Limb (tissue), 2 donors: ENCODE measurements around the gene METTL13.
A peak's percentile ranks its signal among the peaks of the same experiment; 100 is the strongest.

ENCODE experiments used
- DNase-seq, 2 donors: peaks; one replicate each; pipeline ENCODE4 v3.0.0-alpha.2; 2016; ENCODE audit errors: extremely low spot score in 2 of 2

The METTL13 gene, protein sequence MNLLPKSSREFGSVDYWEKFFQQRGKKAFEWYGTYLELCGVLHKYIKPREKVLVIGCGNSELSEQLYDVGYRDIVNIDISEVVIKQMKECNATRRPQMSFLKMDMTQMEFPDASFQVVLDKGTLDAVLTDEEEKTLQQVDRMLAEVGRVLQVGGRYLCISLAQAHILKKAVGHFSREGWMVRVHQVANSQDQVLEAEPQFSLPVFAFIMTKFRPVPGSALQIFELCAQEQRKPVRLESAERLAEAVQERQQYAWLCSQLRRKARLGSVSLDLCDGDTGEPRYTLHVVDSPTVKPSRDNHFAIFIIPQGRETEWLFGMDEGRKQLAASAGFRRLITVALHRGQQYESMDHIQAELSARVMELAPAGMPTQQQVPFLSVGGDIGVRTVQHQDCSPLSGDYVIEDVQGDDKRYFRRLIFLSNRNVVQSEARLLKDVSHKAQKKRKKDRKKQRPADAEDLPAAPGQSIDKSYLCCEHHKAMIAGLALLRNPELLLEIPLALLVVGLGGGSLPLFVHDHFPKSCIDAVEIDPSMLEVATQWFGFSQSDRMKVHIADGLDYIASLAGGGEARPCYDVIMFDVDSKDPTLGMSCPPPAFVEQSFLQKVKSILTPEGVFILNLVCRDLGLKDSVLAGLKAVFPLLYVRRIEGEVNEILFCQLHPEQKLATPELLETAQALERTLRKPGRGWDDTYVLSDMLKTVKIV

DNA sequence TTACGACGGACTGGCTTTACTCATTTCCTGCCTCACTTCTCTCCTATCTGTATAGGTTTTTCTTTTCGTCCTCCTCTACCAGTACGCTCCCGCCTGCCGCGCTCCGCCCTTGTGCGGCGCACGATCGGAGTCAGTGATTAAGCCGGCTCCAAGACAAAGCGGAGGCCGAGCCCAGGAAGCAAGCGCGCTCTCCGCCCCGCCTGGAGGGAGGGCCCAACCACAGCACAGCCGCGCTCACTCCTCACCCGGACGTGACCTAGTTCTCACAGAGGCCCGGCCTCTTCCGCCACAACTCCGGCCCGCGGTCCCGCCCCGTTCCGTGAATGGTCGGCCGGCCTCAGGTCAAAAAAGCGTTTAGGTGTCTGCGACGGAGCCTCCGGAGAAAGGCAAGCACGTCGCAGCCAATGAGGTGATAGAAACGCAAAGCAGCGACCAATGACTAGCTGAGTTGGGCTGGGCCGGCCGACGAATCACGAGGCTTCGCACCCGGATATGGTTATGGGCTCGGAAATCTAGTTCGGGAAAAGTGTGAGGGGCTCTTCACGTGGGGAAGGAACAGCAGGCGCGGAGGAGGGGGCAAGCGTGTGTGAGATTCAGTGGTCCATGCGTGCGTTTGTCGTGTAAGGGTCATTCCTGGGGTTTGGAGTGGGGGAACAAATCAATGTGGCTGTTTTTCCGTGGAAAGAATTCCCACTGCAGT is at the start of gene METTL13:
Gene METTL13 (plus strand): TSS at position 485 of the 700 bp plus-strand sequence. CDS start 308 bp downstream, outside the sequence.
- peak; percentile 98 to 99 for DNase-seq

DNA sequence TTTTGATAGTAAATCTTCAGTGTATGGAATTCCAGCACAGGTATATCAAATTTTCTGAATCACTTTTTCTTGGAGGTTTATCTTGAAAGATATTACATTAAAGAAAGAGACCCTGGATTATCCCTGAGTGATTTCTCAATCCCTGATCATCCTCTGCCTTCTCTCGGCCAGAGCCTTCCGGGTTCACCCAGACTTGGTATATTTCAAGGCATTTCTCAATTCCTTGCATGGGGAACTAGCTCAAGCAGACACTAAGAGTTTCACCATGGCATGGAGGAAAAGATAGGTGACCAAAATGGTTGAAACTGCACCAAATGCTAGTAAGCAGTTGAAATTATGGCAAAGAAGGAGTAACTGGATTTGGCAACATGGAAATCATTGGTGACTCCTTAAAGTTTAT is 45.3 kb upstream of the METTL13 start:
- no peak for DNase-seq

DNA sequence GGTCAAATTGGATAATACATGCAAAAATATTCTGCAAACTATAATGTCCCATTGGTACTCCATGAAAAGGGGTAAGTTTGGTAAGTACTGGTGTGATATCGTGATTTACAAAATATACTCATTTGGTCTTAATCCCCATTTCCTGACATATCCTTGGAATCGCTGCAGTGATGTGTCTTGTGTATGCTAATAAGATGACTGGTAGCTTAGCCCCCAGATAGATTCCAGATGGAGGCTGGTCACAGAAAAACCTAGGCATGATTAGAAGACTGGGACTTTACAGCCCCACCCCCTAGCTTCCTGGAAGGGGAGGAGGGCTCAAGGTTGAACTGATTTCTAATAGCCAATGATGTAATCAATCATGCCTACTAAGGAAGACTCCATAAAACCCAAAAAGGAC is 42.5 kb upstream of the METTL13 start:
- no peak for DNase-seq

DNA sequence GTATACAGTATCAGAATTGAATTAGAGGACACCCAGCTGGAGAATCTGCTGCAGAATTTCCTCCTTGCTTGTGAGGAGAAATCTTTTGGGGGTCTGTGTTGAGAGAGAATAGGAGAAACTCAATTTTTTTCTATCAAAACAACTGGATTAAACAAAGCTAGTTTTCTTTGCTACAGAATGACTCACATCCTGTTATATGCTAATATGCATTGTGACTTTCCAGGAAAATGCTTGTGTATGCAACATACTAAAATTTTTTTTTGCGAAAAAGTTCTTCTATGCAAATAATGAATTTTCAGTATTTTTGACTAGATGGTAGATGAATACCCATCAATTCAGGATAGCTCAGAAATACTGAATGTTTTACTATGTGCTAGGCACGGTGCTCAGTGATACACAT is 41.8 kb upstream of the METTL13 start:
- DNase-seq = no peak

DNA sequence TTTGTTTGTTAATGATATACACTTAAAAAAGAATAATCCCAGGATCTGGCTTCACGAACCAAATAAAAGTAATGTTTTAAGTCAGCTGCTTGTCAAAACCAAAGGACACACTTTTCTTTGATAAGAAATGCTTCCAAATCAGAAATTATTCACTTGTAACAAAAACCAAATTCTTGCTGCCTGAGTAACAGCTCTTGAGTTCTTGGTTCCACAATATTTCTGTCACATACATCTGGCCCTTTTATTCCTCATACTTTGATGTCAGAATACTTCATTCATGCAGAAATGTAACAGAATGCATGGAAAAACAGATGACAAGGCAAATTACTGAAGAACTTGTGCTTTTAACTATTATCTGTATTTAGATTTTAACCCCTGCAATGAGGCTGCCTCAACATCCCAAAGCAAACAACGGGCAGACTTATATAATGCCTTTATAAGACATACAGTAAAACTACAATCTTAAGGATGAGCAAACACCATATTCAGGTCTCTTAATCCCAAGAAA is 41.0 kb upstream of the METTL13 start:
- no peak for DNase-seq

DNA sequence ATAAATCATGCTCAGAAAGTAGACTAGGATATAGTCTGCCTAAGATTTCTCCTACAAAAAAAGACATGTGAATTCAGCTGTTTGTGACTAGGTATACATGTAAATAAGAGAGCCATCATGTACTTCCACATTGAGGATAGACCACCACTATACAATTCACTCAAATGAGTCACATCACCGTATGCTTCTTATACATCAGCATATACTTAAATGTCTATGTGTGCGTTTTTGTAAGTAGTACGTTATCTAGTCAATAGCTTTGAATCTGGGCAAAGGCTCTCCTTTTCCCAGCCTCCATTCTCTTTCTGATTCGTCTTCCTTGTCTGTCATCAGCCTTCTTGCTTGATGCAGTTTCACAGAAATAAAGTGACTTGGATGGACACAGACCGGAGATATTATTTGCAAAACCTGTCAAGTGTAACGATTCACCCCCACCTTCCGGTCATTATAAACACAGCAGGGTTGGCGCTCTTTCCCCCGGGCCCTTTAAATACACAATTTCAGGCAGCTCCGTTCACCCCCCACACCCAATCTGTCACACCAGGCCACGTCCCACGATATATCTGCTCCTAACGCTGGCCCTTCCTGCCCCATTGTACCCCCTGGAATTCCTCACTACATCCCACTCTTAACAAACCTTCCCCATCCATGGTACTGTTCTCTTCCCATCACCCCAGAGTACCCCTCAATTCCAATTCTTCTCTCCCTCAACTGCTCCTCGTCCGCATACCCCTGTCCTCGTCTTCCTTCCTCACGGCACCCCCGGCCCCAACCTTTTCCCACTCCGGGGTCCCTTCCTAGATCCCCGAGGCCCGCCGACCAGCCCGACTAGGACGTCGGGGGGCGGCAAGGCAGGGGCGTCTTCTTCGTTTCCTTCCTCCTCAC is 40.2 kb upstream of the METTL13 start:
- DNase-seq = peak in 1 of 2 donors; percentile 45

DNA sequence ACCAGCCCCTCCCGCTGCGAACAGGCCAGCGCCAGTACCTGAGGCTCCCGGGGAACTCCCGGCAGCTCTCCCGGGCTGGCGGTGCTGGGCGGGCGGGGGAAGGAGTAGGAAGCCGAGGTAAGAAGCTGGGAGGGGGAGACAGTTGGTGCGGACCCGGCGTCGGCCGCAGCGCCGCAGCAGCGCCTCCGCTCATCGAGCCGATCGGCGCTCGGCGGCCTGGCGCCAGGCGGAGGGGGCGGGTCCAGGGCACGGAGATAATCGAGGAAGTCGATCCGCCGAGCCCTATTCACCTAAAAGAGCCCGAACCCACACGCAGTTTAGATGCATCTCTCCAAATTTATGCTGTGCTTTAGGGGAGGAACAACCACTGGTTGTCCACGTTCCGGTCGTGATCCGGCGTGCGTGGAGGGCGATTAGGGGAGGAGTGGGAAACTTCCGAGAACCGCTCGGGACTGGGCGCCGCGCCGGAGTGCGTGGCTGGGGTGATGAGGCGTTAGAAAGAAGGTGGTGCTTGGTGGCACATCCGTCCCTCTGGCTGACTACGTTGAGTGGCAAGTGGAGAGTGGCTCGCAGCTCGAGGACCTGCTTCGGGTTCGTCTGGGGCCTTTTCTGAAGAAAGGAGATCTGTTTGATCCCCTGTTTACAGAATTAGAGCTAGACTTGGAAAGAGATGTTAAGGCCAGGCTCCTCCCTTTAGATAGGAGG is 39.4 kb upstream of the METTL13 start, which contains the start of gene VAMP4:
Gene VAMP4 (minus strand): TSS at position 194 of the 705 bp plus-strand sequence. CDS start 3,651 bp downstream, outside the sequence.
- DNase-seq = peak; percentile 90 to 94

DNA sequence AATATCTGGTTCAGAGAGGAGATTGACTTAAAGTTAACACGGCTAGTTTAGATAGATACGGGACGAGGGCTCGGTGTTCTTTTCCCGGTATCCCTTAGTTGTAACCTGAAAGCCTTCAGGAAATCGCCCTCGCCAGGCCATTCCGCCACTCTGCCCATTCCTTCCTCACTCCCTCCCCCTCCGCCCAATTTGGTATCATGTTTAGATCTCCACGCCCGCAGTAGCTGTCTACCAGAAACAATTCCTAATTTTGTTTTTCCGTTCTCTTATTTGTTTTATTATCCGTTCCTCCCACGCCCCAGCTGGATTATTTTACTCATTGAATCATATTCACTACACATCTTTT is 38.9 kb upstream of the METTL13 start:
- DNase-seq = peak in 1 of 2 donors; percentile 60

DNA sequence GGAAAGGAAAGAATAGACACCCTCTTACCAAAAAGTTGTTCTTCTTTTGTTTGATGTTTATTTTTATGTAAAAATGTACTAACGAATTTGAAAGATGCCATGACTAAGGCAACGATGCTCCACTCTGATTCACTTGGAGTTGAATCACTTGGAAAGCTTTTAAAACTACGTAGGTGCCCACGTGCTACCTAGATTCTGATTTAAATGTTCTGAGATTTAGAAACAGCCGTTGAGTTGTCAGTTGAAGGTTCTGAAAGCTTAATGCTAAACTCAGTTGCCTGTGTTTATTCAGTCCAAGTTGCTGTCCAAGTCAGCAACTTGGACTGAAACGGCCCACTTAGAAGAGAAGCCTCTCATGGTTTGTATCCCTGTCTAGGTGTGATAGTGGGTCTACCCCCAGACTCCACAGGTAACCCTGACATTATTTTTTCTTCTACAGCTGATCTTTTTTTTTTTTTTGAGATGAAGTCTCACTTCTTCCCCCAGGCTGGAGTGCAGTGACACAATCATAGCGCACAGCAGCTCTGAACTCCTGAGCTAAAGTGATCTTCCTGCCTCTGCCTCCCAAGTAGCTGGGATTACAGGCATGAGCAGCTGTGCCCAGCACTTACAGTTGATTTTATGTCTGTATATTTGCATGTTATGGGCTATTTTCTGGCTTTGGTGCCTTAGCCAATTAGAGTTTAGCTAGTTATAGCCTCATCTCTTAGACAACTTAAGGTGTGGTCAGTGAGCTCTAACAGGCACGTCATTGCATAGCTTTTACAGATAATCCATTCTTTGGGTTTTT is 38.2 kb upstream of the METTL13 start:
- DNase-seq = peak in 1 of 2 donors; percentile 21

DNA sequence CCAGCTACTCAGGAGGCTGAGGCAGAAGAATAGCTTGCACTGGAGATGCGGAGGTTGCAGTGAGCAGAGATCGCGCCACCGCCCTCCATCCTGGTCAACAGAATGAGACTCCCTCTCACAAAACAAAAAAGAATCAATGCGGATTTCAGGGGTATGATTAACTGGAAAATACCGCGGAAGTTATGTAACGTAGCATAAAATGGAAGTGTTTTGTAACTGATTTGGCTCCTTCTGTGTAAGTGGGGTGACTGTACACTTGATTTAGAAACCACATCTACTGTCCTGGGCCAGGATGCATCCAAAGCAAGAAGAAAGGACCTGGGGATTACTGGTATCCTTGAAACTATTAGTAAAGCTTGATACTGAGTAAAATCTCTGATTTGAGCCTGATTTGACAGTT is 36.5 kb upstream of the METTL13 start:
- no peak for DNase-seq

DNA sequence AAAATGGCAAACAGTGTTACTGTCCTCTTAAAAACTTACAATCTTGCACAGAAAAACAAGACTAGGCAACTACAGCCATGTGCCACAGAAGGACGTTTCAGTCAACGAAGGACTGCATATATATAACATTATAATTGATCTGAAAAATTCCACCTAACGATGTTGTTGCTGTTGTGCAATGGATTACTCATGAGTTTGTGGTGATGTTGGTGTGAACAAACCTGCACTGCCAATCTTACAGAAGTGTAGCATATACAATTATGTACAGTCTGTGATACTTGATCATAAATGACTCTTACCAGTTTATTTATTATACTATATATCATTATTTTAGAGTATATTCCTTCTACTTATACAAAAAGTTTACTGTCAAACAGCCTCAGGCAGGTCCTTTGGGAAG is 32.8 kb upstream of the METTL13 start:
- DNase-seq = no peak

DNA sequence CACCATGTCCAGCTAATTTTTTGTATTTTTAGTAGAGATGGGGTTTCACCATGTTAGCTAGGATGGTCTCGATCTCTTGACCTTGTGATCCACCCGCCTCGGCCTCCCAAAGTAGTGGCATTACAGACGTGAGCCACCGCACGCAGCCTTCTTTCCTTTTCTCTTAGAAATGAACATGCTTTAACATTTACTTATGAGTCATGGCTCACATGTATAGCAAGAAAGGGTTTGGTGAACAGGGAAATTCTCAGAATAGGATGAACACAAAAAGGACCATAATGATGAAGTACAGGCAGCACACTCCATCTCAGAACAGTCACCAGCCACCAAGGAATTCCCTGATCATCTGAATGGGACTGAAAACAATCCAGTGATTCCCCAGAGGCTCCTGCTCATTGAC is 30.2 kb upstream of the METTL13 start:
- no peak for DNase-seq

DNA sequence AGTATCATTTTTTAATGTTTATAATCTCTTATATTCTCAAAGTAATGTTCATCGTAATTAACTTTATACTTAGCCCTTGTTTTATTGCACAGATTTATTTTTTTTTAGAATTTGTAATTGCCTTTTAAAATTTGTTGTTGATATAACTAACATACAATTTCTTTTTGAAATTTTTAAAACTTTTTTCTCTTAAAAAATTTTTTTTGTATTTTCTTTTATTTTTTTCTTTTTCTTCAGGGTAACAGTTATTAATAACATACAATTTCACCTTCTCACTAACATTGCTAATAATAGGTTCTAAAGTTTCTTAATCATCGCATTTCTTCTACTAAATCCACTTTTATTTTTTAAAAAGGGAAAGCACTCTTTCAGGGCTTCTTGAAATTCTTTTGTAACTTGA is 28.3 kb upstream of the METTL13 start:
- no peak for DNase-seq

DNA sequence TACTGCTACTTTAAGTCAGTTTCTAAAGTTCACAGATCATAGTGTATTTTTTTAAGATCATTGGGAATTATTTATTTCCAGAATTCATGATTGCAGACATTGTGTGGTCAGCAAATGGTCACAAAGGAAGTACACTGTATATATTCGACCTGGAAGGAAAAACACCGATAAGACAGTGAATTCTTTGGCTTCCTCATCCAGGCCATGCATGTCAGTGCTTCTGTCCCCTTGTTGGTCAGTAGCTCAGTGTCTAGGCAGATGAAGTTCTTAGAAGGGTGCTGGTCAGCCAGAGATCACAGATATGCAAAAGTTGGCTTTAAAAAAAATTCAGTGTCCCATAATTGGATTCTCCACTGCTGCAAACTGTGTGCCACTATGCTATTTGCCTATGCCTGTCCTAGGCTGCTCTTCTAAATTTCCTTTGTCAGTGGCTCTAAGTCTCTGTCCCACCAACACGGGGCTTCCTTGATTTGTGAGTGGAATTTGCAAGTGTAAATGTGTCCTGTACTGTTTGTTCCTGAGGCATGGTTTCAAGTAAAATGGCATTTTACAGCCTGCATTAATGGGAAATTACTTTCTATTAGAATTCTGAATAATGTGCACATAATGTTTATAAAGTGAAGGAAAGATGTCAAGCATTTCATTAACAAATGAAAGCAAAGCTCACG is 27.6 kb upstream of the METTL13 start:
- no peak for DNase-seq

DNA sequence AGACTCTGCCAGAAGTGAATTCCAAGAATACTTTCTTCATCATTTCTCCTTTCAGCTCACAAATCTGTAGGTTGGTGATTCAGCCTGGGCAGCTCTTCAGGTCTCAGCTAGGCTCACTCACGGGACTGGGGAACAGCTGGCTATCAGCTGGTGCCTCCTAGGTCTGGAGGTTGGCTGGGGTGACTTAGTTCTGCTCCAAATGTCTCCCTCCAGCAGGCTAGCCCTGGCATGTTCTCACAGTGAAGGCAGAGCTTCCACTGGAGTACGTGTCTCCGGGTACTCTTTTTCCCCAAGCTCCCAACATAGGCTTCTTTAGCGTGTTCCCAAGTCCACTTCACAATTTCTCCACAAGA is 27.1 kb upstream of the METTL13 start:
- DNase-seq = no peak

DNA sequence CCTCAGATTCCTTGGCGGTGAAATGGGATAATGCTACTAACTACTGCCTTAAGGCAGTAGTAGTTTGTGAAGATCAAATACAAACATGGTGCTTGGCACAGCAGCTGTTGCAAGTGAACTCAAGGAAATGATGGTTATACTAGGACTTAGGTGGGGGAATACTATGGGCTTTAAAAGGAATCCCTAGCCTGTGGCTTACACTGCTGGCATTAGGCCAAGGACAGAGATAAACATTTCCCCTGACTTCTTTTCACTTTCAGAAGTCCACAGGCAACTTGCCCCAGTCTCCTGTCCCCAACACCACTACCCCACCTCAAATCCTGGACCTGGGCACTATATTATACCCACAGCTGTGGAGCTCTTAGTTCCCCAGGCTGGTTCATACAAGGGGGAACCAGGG is 26.5 kb upstream of the METTL13 start:
- DNase-seq = no peak

DNA sequence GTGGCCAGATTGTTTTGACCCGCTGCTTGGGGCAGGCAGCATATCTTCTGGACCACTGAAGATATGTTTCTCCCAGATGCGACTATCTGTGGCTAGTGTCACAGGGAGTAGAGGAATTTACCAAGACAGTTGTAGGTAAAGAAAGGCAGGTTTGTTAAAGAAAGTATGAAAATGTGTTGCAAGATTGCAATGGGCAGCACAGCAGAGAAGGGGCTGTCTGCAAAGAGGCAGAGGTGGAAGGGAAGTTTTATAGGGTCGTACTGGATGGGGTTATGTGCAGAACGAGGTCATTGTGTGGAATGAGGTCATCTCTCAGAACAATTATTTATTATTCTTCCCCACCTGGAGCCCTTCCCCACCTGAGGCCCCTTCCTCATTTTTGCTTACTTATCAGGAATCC is 24.6 kb upstream of the METTL13 start:
- DNase-seq = no peak

DNA sequence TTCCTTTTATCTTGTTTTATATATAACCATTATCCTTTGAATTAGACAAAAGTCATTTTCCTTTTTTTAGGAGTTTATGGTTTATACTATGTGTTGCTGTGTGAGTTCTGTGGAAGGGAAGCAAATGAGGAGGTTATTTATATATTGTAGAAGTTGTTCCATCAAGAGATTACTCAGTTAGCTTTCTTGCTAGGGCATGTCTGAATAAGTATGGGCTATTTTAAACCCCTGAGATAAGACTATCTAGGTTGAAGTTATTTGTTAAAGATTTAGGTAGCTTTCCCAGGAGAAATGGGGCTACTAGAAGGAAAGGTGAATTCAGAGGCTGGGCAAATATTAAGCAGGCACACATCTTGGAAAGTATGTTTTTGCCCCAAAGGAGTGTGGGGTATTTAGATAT is 23.4 kb upstream of the METTL13 start:
- no peak for DNase-seq

DNA sequence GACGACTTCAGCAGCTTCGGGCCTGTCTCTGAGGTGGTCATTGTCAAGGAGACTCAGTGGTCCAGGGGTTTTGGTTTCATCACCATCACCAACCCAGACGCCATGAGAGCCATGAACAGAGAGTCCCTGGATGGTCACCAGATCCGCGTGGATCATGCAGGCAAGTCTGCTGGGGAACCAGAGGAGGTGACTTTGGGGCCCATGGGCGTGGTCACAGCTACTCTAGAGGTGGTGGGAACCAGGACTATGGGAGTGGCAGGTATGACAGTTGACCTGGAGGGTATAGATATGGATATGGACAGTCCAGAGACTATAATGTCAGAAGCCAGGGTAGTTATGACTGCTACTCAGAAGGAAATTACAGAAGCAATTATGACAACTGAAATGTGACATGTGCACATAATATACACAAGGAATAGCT is 19.3 kb upstream of the METTL13 start:
- DNase-seq = no peak
